HFFc6 (cell line): Measurements from ENCODE around the gene ZRANB3. TPM values are rescaled to one million over a fixed set of nuclear protein-coding genes. Genes with fewer than 3 reads are reported as not detected.

Source experiments
- DNase-seq: peaks from one replicate; pipeline ENCODE4 v3.0.0-alpha.2; 2018
- H3K27ac Mint-ChIP-seq: 2 replicates; pipeline ENCODE4 v1.8.0; 2020; ENCODE audit warnings: mild to moderate bottlenecking, mixed read lengths
- H3K27me3 Mint-ChIP-seq: 2 replicates; pipeline ENCODE4 v1.8.0; 2021; ENCODE audit warnings: mild to moderate bottlenecking, moderate library complexity, mixed read lengths; ENCODE audit not compliant: insufficient read depth
- H3K36me3 Mint-ChIP-seq: 2 replicates; pipeline ENCODE4 v1.8.0; 2021; ENCODE audit warnings: low read depth, mixed read lengths
- H3K4me1 Mint-ChIP-seq: 2 replicates; pipeline ENCODE4 v1.8.0; 2020; ENCODE audit warnings: low read depth, mixed read lengths
- H3K4me3 Mint-ChIP-seq: 2 replicates; pipeline ENCODE4 v1.8.0; 2020; ENCODE audit warnings: mild to moderate bottlenecking, moderate library complexity, mixed read lengths
- H3K9me3 Mint-ChIP-seq: 2 replicates; pipeline ENCODE4 v1.8.0; 2020; ENCODE audit warnings: mild to moderate bottlenecking, mixed read lengths
- CTCF ChIP-seq: fragments of 200-600 bp; sonication (generic); IDR thresholded peaks from 2 replicates; pipeline ENCODE4 v1.5.0; 2021; ENCODE audit warnings: antibody characterized with exemption, mild to moderate bottlenecking
- total RNA-seq, 6 experiments: library from RNA; stranded (reverse); fragmentation: NEBNext Ultra II Directional; extraction: Animal tissue kit (Norgen Biotek cat#: 25700); gene quantifications; 2 replicates in 1 of 6; 3 replicates in 5 of 6; pipeline ENCODE4 v1.2.3, GENCODE V29; 2021

Gene ZRANB3
- total RNA-seq, 6 experiments from 2014 or later, result 8.1 to 10.2 (median 8.8) TPM

DNA sequence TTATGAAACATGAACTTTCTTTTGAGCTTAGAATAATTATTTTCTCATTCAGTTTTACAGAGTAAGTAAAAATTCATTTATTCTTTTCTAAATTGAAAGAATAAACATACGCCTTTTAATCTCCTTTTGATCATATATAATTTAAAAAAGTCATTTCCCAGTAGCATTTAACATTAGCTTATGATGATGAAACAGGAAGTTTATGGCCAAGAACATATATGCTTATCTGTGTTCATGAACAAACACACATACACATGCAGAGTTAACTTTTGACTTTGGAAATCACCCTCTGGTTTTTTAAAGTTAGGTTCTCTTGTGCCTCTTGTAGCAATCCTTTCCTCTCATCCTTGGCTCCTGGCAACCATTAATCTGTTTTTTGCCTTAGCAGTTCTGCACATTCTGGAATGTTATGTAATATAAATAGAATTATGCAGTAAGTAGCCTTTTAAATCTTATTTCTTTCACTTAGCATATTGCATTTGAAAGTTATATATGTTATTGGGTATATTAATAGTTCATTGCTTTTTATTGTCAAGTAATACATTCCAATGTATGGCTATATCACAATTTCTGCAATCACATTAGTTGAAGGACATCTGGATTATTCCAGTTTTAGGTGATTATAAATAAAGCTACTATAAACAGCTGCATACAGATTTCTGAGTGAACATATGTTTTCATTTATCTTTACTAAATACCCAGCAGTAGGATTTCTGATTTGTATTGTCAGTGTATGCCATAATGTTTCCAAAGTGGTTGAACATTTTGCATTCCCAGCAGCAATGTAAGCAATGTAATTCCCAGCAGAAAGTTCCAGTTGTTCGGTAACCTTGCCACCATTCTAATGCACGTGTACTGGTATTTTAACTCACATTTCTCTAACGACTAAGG is 210.3 kb downstream of the ZRANB3 start:
- DNase-seq, result no peak
- H3K9me3 Mint-ChIP-seq, result 0 out of 2 replicates have a peak, but pooled peaks cover 2% of the 10 kb centered on the region
- no peak overlapping the region for H3K4me3 Mint-ChIP-seq
- no peaks in the 10 kb centered on the region for H3K27me3 Mint-ChIP-seq
- no peaks in the 10 kb centered on the region for H3K4me1 Mint-ChIP-seq
- no peak overlapping the region for H3K27ac Mint-ChIP-seq
- peaks cover 5% of the 10 kb centered on the region; the same call in 1 of the 2 replicates for H3K36me3 Mint-ChIP-seq
- no peak for TF ChIP-seq CTCF

DNA sequence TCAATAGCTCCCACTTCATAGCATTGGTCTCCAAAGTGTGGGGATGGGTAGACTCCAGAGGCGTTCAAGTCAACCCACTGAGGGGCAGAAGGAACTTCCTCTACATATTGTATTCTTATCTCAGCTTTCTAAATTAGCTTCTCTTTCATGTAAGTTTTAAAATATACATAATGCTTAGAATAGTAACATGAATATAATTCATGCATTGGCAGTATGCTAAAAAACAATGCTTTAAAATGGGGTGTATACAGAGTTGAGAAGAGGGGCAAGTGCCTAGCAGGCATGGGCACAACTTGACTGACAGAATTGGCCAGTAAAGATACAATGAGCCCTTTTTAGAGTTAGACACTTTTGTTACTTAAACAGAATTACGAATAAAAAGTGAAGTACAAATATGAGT is 212.2 kb downstream of the ZRANB3 start:
- Mint-ChIP-seq H3K36me3 (peaks cover 5% of the 10 kb centered on the region; the same call in 1 of the 2 replicates), H3K27ac (no peak overlapping the region)
- no peak for DNase-seq

DNA sequence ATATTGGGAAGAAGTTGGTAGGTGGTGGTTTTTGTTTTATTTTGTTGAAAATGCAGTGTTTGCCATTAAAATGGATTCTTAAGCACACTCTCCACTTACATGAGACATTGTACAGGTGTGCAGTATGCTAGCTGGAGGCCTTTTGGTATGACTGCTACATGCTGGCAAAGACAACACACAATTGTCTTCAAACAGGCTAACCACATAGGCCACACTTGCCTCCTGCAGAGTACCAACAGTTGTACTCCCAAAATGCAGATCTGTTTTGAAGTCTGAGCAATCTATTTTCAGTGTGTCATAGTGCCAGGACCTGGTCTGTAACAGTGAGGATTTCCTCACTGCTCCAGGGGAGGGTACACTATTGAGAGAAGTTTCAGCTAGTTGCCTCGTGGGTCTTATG is 213.6 kb downstream of the ZRANB3 start:
- H3K36me3 Mint-ChIP-seq, result no peaks in the 10 kb centered on the region
- H3K9me3 Mint-ChIP-seq, result no peaks in the 10 kb centered on the region
- no peak for DNase-seq
- no peak for TF ChIP-seq CTCF
- no peak overlapping the region for H3K27ac Mint-ChIP-seq
- no peak overlapping the region for H3K4me3 Mint-ChIP-seq
- no peaks in the 10 kb centered on the region for H3K4me1 Mint-ChIP-seq
- H3K27me3 Mint-ChIP-seq, result no peaks in the 10 kb centered on the region

More for the DNA sequence above, 212.2 kb downstream of the ZRANB3 start:
- TF ChIP-seq CTCF, result no peak
- Mint-ChIP-seq H3K4me1 (no peaks in the 10 kb centered on the region), H3K9me3 (no peaks in the 10 kb centered on the region), H3K4me3 (no peak overlapping the region), H3K27me3 (no peaks in the 10 kb centered on the region)

- no peak overlapping the region for H3K27ac Mint-ChIP-seq
- no peaks in the 10 kb centered on the region for H3K4me1 Mint-ChIP-seq
- no peak for DNase-seq
- H3K9me3 Mint-ChIP-seq, result no peaks in the 10 kb centered on the region
- TF ChIP-seq CTCF, result no peak
- H3K36me3 Mint-ChIP-seq, result peaks cover 6% of the 10 kb centered on the region; the same call in 1 of the 2 replicates
- H3K27me3 Mint-ChIP-seq, result peaks cover 2% of the 10 kb centered on the region; the same call in 1 of the 2 replicates
- no peak overlapping the region for H3K4me3 Mint-ChIP-seq
Observed at GRCh38 chr2:135311962-135312361, 219.1 kb downstream of the ZRANB3 start.

GRCh38 chr2:135311268-135311667 is 219.8 kb downstream of the ZRANB3 start:
- peaks cover 6% of the 10 kb centered on the region; the same call in 1 of the 2 replicates for H3K36me3 Mint-ChIP-seq
- H3K4me1 Mint-ChIP-seq, result no peaks in the 10 kb centered on the region
- H3K27me3 Mint-ChIP-seq, result peaks cover 2% of the 10 kb centered on the region; the same call in 1 of the 2 replicates
- H3K27ac Mint-ChIP-seq, result no peak overlapping the region
- H3K4me3 Mint-ChIP-seq, result no peak overlapping the region
- no peak for DNase-seq
- TF ChIP-seq CTCF, result no peak
- no peaks in the 10 kb centered on the region for H3K9me3 Mint-ChIP-seq
